PFSK-1 (cell line): ENCODE measurements around the gene NEDD4L.

ENCODE experiments used
- POLR2AphosphoS5 ChIP-seq: IDR thresholded peaks from 2 replicates; pipeline ENCODE4 v1.6.1; 2012; ENCODE audit warnings: low read depth, mild to moderate bottlenecking, control low read depth, low read length, moderate library complexity
- SIN3A ChIP-seq: IDR thresholded peaks from 2 replicates; pipeline ENCODE4 v1.6.1; 2012; ENCODE audit warnings: mild to moderate bottlenecking, low read length, moderate library complexity, borderline replicate concordance; ENCODE audit not compliant: insufficient read depth
- TAF1 ChIP-seq: IDR thresholded peaks from 2 replicates; pipeline ENCODE4 v1.6.1; 2012; ENCODE audit warnings: low read length, control low read depth, borderline replicate concordance; ENCODE audit not compliant: insufficient read depth

DNA sequence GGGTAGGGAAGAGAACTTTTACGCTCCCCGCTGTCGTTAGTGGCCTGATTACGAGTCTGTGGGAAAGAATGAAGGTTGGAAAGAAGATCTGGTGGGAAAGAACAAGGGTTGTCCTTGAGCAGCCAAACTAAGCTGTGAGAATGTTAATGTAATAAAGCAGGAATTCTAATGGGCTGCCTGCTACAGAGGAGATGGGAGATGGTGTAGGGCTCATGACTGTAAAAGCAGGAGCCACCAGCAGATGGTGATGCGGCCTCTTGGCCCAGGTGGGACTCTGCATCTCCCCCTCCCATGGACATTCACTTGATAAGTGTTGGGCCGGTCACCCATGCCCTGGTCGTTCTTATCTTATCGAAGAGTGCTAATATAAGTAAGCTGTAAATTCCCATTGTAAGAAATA lies 150.0 kb downstream of the NEDD4L start:
- TF ChIP-seq POLR2AphosphoS5: no peak
- TF ChIP-seq SIN3A: no peak
- no peak for TF ChIP-seq TAF1
